ENCODE data around the gene AGBL4.

Gene AGBL4

DNA sequence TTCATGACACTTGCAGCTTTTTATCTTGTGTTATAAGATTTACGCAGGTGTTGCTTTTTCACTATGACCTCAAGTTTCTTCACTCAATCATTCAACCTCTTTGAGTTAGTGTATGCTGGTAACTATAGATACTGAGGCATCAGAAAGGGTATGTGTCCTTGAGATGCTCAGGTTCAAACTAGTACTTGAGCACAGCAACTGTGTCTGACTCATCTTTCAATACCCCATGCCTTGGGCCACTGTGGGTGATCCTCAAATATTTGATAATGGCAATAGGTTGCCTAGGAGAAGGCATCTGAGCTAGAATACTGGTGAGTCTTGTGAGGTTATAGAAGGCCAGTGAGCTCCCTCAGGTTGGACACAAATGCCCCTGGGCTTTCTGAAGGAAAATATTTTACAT lies 1463.6 kb downstream of the AGBL4 start:
- no peak overlapping the region for H3K4me3 ChIP-seq (ENCODE audit: low read length)
- no peak for DNase-seq (ENCODE audit: low read depth)
- TF ChIP-seq, protein P1, sequence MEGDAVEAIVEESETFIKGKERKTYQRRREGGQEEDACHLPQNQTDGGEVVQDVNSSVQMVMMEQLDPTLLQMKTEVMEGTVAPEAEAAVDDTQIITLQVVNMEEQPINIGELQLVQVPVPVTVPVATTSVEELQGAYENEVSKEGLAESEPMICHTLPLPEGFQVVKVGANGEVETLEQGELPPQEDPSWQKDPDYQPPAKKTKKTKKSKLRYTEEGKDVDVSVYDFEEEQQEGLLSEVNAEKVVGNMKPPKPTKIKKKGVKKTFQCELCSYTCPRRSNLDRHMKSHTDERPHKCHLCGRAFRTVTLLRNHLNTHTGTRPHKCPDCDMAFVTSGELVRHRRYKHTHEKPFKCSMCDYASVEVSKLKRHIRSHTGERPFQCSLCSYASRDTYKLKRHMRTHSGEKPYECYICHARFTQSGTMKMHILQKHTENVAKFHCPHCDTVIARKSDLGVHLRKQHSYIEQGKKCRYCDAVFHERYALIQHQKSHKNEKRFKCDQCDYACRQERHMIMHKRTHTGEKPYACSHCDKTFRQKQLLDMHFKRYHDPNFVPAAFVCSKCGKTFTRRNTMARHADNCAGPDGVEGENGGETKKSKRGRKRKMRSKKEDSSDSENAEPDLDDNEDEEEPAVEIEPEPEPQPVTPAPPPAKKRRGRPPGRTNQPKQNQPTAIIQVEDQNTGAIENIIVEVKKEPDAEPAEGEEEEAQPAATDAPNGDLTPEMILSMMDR (conservative IDR thresholded peaks at IDR 0.05; ENCODE audit: low read length) = no peak

- H3K4me3 ChIP-seq (ENCODE audit: low read length) = no peak overlapping the region
- DNase-seq (ENCODE audit: low read depth) = no peak
- TF ChIP-seq, protein P1 (conservative IDR thresholded peaks at IDR 0.05; ENCODE audit: low read length) = no peak
Observed at GRCh38 chr1:48558366-48558765, 1465.4 kb downstream of the AGBL4 start.

- no peak for DNase-seq (ENCODE audit: low read depth)
- TF ChIP-seq, protein P1 (conservative IDR thresholded peaks at IDR 0.05; ENCODE audit: low read length) = no peak
- no peak overlapping the region for H3K4me3 ChIP-seq (ENCODE audit: low read length)
Observed at GRCh38 chr1:48556186-48556850, 1467.4 kb downstream of the AGBL4 start.

GRCh38 chr1:48555271-48555670 lies 1468.5 kb downstream of the AGBL4 start:
- TF ChIP-seq, protein P1 (conservative IDR thresholded peaks at IDR 0.05; ENCODE audit: low read length) = no peak
- no peak for DNase-seq (ENCODE audit: low read depth)
- H3K4me3 ChIP-seq (ENCODE audit: low read length) = no peak overlapping the region

DNA sequence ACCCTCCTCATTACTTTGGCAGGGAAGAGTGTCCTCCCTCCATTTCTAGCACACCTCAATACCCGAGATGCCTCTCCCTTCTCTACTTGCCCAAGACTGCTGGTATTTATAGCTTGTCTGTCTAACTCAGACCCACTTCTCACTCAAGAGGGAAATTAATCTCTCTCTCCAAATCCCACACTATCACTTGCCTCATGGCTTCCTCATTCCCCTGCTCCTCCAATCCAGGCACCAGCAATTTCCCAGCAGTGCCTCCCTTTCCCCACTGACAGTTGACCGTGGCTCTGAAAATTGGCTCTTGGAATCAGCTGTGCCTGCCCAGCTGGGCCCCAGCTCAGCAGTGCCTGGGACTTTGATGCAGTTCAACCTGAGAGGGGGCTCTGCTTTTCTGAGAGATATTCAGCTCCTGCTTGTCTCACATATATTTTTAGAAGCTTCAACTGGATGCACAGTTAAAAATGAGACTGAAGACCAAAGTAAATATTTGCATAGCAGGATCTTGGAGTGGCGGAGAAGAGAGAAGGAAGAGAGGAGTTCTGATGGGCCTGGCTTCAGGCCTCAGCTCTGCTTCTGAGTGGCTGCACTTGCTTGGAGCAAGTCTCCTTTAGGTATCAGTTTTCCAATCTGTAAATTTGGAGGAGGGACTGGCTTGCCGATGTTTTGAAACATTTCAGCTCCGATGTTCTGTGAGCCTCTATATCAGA lies 1470.7 kb downstream of the AGBL4 start:
- H3K4me3 ChIP-seq (ENCODE audit: low read length) = no peak overlapping the region
- TF ChIP-seq, protein P1 (conservative IDR thresholded peaks at IDR 0.05; ENCODE audit: low read length) = no peak
- no peak for DNase-seq (ENCODE audit: low read depth)

- TF ChIP-seq, protein P1 (conservative IDR thresholded peaks at IDR 0.05; ENCODE audit: low read length) = peak; percentile 27; the same call in 1 of the 2 replicates
- no peak overlapping the region for H3K4me3 ChIP-seq (ENCODE audit: low read length)
- DNase-seq (ENCODE audit: low read depth) = no peak
Observed at GRCh38 chr1:48552420-48552819, 1471.3 kb downstream of the AGBL4 start.

DNA sequence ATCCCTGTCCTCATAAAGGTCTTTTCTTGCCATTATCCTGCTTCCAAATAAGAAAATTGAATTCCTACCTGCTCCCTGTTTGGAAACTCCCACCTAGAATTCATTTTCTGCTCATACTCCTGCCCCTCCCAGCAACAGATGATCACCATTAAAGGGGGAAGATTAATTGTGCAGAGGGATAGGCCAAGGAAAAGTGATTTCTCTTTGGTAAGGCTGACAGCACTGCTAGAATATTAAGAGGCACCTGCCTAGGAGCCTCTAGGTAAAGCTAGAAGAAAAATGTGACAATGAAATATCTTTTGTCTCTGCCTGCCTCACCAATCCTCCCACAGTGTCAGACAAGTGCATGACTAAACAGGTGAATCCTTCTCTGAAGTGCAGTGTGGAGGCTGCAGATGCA lies 1474.8 kb downstream of the AGBL4 start:
- TF ChIP-seq, protein P1 (conservative IDR thresholded peaks at IDR 0.05; ENCODE audit: low read length) = no peak
- no peak overlapping the region for H3K4me3 ChIP-seq (ENCODE audit: low read length)
- no peak for DNase-seq (ENCODE audit: low read depth)
